CD4-positive, alpha-beta memory T cell (primary cell): ENCODE measurements around the gene CDHR5. TPM values are rescaled to one million over a fixed set of nuclear protein-coding genes. Genes with fewer than 3 reads are reported as not detected.

ENCODE experiments used
- CTCF ChIA-PET: fragments of 350-600 bp; sonication (Branson Sonifier 250); formaldehyde crosslinking; loops from one replicate; lab custom pipeline; 2021; ENCODE audit warnings: inconsistent platforms; ENCODE audit not compliant: partially characterized antibody; lab: Charles Lee
- POLR2A ChIA-PET: fragments of 350-600 bp; sonication (Branson Sonifier 250); formaldehyde crosslinking; loops from one replicate; lab custom pipeline; 2021; ENCODE audit not compliant: partially characterized antibody; lab: Charles Lee
- DNase-seq, 5 donors: peaks; one replicate each; pipeline versions ENCODE4 v3.0.0 to v3.0.0-alpha.2; 2020 to 2022; ENCODE audit warnings: mixed read lengths in 1 of 5
- H3K27ac ChIP-seq: one replicate; pipeline ENCODE4 v1.7.0; 2013; ENCODE audit warnings: low read depth, low read length
- H3K27me3 ChIP-seq: 2 replicates; pipeline ENCODE4 v1.7.0; 2013; ENCODE audit warnings: mild to moderate bottlenecking, low read length, moderate library complexity; ENCODE audit not compliant: insufficient read depth
- H3K36me3 ChIP-seq: 2 replicates; pipeline ENCODE4 v1.7.0; 2013; ENCODE audit warnings: mild to moderate bottlenecking, low read length, moderate library complexity; ENCODE audit not compliant: insufficient read depth
- H3K4me1 ChIP-seq: 2 replicates; pipeline ENCODE4 v1.7.0; 2013; ENCODE audit warnings: mild to moderate bottlenecking, low read length, moderate library complexity; ENCODE audit not compliant: insufficient read depth
- H3K4me3 ChIP-seq, 2 donors: one replicate each; pipeline ENCODE4 v1.7.0; 2013; ENCODE audit warnings: low read length in 2 of 2, mild to moderate bottlenecking in 1 of 2
- H3K9me3 ChIP-seq, 2 donors: one replicate each; pipeline ENCODE4 v1.7.0; 2013; ENCODE audit warnings: low read length in 2 of 2, control low read depth in 1 of 2; ENCODE audit not compliant: control insufficient read depth in 1 of 2
- H3K27ac Mint-ChIP-seq, 7 donors: one replicate each; pipeline ENCODE4 v1.8.0; 2020 to 2021; ENCODE audit warnings: mixed read lengths in 7 of 7, mild to moderate bottlenecking in 6 of 7, inconsistent platforms in 3 of 7, moderate library complexity in 3 of 7
- H3K27me3 Mint-ChIP-seq, 2 donors: one replicate each; pipeline ENCODE4 v1.8.0; 2020 to 2021; ENCODE audit warnings: mixed read lengths in 2 of 2
- H3K36me3 Mint-ChIP-seq, 2 donors: one replicate each; pipeline ENCODE4 v1.8.0; 2020 to 2021; ENCODE audit warnings: mixed read lengths in 2 of 2, inconsistent platforms in 1 of 2, mild to moderate bottlenecking in 1 of 2
- H3K4me1 Mint-ChIP-seq, 4 donors: one replicate each; pipeline ENCODE4 v1.8.0; 2020 to 2021; ENCODE audit warnings: mixed read lengths in 4 of 4, mild to moderate bottlenecking in 1 of 4
- H3K4me3 Mint-ChIP-seq, 8 donors: one replicate each; pipeline ENCODE4 v1.8.0; 2020 to 2021; ENCODE audit warnings: mixed read lengths in 8 of 8, mild to moderate bottlenecking in 7 of 8, moderate library complexity in 6 of 8, inconsistent platforms in 3 of 8
- H3K9me3 Mint-ChIP-seq, 8 donors: one replicate each; pipeline ENCODE4 v1.8.0; 2020 to 2021; ENCODE audit warnings: mixed read lengths in 8 of 8, mild to moderate bottlenecking in 5 of 8, inconsistent platforms in 3 of 8, moderate library complexity in 1 of 8
- intact Hi-C: fragments of 100-400 bp; cut with micrococcal nuclease; formaldehyde crosslinking; loops from one replicate; pipeline ENCODE4 v1.15.1; 2023
- polyA plus RNA-seq, 2 donors: library from polyadenylated mRNA; unstranded; fragments of 300-500 nt; fragmentation: Illumina TruSeq; gene quantifications; one replicate each; pipeline ENCODE4 v1.2.3, GENCODE V29; 2021
- total RNA-seq, 2 experiments: library from RNA; stranded (reverse); gene quantifications; one replicate each; pipeline ENCODE4 v1.2.3, GENCODE V29; 2021

Gene CDHR5
- total and polyA plus RNA-seq, 4 experiments from 2014 or later: not detected

DNA sequence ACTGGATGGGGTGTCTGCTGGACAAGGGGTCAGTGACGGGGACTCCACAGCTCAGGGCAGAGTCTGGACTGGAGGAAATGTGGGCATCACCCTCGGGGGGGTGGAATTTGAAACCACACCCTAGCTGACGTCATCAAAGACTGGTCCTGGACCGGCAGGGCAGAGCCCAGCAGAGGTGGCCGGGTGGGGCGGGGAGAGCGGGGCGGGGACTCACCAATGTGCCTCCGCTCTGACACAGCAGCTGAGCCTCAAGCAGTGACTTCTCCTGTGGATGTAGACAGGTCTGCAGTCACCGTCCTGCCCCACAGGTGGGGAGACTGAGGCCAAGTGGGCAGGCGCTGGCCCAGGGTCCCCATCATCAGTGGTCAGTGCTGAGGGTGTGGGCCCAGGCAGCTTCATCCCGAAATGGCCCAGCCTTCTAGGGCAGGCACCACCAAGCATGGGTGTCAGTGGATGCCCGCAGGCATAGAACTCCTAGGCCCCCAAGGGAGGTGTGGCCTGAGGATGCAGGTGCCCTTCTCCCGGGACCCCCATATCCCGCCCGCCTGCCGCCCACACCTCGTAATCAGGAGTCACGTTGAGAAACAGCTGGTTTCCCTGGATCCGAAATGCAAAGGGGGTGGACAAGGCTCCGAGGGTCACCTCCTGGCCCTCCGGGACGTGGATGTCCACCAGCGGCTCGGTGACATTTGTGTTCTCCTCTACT, 603 bp downstream of the CDHR5 start:
- no peak overlapping the region for H3K27ac Mint-ChIP-seq
- Histone ChIP-seq H3K4me3 (no peak overlapping the region), H3K27ac (no peak overlapping the region), H3K9me3 (no peaks in the 10 kb centered on the region), H3K36me3 (no peaks in the 10 kb centered on the region), H3K27me3 (no peaks in the 10 kb centered on the region), H3K4me1 (peaks cover 10% of the 10 kb centered on the region)
- DNase-seq: peak in 1 of 5 donors; percentile 42
- POLR2A ChIA-PET: no interaction called here
- intact Hi-C loops: no loop called here
- CTCF ChIA-PET: no interaction called here
- H3K4me3 Mint-ChIP-seq: no peak overlapping the region
- H3K9me3 Mint-ChIP-seq: peaks cover 0 to 4% (median 0%) of the 10 kb centered on the region in 8 donors
- peaks cover 9 to 17% (median 12%) of the 10 kb centered on the region in 4 donors for H3K4me1 Mint-ChIP-seq
- peaks cover 9 to 12% of the 10 kb centered on the region in 2 donors for H3K27me3 Mint-ChIP-seq
- peaks cover 0 to 6% of the 10 kb centered on the region in 2 donors for H3K36me3 Mint-ChIP-seq

DNA sequence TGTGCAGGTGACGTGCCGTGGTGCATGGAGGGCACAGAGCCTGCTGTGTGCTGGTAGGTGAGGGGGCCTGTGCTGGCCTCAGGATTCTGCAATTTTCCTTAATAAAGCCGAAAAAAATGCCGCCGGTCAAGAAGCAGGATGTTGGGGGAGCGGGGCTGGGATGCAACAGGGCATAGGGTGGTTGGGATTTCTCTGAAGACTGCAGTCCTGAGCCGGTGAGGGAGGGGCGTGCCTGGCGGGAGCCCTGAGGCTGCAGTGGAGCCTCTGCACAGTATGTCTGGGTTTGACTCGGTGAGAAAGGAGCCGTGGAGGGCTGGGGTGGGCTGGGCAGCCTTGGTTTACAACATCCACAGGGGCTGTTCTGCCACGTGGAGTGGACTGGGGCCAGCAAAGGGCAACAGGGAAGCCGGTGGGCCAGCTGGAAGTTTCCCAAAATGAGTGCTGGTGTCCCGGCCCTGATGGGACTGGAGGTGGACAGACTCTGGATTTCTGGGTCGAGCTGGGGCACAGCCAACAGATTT, 1.3 kb downstream of the CDHR5 start:
- ChIA-PET CTCF (no interaction called here), POLR2A (no interaction called here)
- Mint-ChIP-seq H3K4me1 (peaks cover 4 to 10% (median 5%) of the 10 kb centered on the region in 4 donors), H3K36me3 (peaks cover 0 to 4% of the 10 kb centered on the region in 2 donors), H3K4me3 (no peak overlapping the region), H3K27ac (peak overlapping the region in 1 of 7 donors; percentile 72), H3K9me3 (peaks cover 0 to 2% (median 0%) of the 10 kb centered on the region in 8 donors), H3K27me3 (peaks cover 7 to 9% of the 10 kb centered on the region in 2 donors)
- Histone ChIP-seq H3K27ac (no peak overlapping the region), H3K36me3 (no peaks in the 10 kb centered on the region), H3K4me1 (peaks cover 3% of the 10 kb centered on the region), H3K9me3 (no peaks in the 10 kb centered on the region), H3K4me3 (no peak overlapping the region), H3K27me3 (no peaks in the 10 kb centered on the region)
- peak in 1 of 5 donors; percentile 35 for DNase-seq
- intact Hi-C loops: no loop called here

DNA sequence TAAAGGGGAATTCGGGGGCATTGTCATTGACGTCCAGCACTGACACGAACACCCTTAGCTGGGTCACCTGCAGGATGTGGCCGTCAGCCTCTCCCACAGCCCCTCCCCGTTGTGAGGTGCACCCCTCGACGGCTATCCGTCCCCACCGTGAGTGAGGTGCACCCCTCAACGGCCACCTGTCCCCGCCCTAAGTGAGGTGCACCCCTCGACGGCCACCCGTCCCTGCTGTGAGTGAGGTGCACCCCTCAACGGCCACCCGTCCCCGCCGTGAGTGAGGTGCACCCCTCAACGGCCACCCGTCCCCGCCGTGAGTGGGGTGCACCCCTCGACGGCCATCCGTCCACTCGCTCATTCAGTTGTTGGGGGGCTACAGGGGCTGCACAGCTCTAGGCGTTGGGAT, 2.9 kb downstream of the CDHR5 start:
- ChIA-PET CTCF (no interaction called here), POLR2A (no interaction called here)
- peak in 1 of 5 donors; percentile 27 for DNase-seq
- intact Hi-C loops: no loop called here
- Mint-ChIP-seq H3K27ac (peak overlapping the region in 2 of 7 donors; percentile 22 to 40), H3K27me3 (peaks cover 1 to 5% of the 10 kb centered on the region in 2 donors), H3K4me1 (no peaks in the 10 kb centered on the region), H3K9me3 (no peaks in the 10 kb centered on the region), H3K36me3 (peaks cover 0 to 3% of the 10 kb centered on the region in 2 donors), H3K4me3 (peak overlapping the region in 1 of 8 donors; percentile 7)
- no peaks in the 10 kb centered on the region for H3K4me1 ChIP-seq
- no peaks in the 10 kb centered on the region for H3K36me3 ChIP-seq
- no peaks in the 10 kb centered on the region for H3K27me3 ChIP-seq
- no peaks in the 10 kb centered on the region for H3K9me3 ChIP-seq
- H3K4me3 ChIP-seq: no peak overlapping the region
- no peak overlapping the region for H3K27ac ChIP-seq

DNA sequence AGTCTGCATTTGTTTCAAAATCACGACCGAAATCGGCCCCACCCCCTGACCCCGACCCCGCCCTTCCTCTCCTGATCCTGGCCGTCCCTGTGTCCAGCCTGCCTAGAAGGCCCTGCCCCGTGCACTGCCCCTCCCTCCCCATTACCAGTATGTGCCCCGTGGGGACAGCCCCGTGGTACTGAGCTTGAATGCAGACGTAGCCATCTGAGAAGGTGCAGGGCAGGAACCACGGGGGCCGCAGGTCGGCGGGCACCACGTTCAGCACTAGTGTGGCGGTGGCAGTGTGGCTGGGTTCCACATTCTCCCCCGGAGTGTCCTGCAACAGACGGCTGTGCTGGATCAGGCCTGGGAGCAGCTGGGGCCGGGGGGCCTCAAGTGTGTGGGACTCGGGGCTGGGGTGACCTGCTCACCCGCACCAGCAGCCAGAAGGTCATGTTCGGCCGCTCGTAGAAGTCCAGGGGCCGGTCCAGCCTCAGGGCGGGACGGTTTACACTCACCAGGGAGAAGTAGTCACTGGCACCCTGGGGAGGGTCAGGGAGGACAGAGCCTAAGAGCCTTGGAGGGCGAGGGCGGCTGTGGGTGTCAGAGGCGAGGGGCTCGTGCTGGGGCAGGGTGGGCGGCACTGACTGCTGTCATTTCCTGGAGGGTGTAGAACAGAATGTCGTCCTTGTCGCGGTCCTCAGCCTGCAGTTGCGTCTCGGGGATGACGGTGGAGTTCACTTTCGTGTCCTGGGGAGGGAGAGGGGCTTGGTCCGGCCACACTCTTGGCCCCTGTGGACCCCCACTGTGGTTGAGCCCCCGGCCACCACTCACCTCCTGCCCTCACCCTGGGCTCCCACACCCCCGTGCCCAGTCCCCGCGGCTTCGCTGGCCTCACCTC, 3.6 kb downstream of the CDHR5 start:
- Mint-ChIP-seq H3K36me3 (peaks cover 0 to 3% of the 10 kb centered on the region in 2 donors), H3K9me3 (peaks cover 0 to 2% (median 0%) of the 10 kb centered on the region in 8 donors), H3K27ac (no peak overlapping the region), H3K27me3 (peaks cover 1 to 5% of the 10 kb centered on the region in 2 donors), H3K4me3 (no peak overlapping the region), H3K4me1 (peaks cover 0 to 5% (median 4%) of the 10 kb centered on the region in 4 donors)
- Histone ChIP-seq H3K4me3 (no peak overlapping the region), H3K4me1 (peaks cover 5% of the 10 kb centered on the region), H3K9me3 (no peaks in the 10 kb centered on the region), H3K27ac (no peak overlapping the region), H3K36me3 (no peaks in the 10 kb centered on the region), H3K27me3 (no peaks in the 10 kb centered on the region)
- ChIA-PET POLR2A (no interaction called here), CTCF (no interaction called here)
- intact Hi-C loops: no loop called here
- DNase-seq: peak in 1 of 5 donors; percentile 35

DNA sequence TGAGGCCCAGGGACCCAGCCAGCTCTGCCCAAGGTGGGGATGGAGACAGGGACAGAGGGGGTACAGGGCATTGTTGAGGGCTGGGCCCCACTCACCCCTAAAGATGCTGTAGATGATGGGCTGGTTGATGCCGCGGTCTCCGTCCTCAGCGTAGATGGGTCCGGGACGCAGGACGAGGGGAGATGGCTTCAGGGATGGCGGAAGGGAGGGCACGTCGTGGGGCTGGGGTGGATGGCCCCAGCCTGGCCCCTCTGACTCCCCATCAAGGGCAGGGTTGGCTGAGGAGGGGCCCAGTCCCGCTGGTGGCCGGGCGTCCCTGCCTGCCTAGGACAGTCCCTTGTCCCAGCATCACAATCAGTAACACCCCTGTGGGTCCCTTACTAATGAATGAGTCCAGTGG, 4.6 kb downstream of the CDHR5 start:
- DNase-seq: peak in 1 of 5 donors; percentile 12
- peaks cover 0 to 13% (median 7%) of the 10 kb centered on the region in 4 donors for H3K4me1 Mint-ChIP-seq
- H3K9me3 Mint-ChIP-seq: peaks cover 0 to 4% (median 0%) of the 10 kb centered on the region in 8 donors
- H3K27me3 Mint-ChIP-seq: peaks cover 0 to 5% of the 10 kb centered on the region in 2 donors
- CTCF ChIA-PET: no interaction called here
- no peaks in the 10 kb centered on the region for H3K27me3 ChIP-seq
- intact Hi-C loops: no loop called here
- H3K4me3 ChIP-seq: no peak overlapping the region
- peak overlapping the region in 1 of 7 donors; percentile 50 for H3K27ac Mint-ChIP-seq
- no peaks in the 10 kb centered on the region for H3K9me3 ChIP-seq
- H3K36me3 Mint-ChIP-seq: peaks cover 0 to 6% of the 10 kb centered on the region in 2 donors
- H3K4me1 ChIP-seq: peaks cover 6% of the 10 kb centered on the region
- POLR2A ChIA-PET: no interaction called here
- no peak overlapping the region for H3K4me3 Mint-ChIP-seq
- no peak overlapping the region for H3K27ac ChIP-seq
- no peaks in the 10 kb centered on the region for H3K36me3 ChIP-seq

DNA sequence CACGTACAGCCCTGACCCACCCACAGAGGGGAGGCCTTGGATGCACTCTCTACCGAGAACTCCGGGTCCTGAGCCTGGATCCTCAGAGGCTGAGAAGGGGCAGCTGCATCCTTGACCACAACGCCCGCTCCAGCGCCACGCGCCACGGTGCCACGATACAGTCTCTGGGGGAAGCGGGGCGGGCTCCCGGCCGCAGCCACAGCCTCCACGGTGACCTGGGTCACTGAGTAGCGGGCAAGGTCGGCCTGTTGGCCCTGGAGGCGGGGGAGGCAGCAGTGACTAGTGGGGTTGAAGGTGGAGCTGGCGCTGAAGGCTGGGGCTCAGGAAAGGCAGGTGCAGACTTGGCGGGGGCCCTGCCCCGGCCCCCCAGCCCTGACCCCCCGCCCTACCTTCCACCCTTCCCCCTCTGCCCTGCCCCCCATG, 5.1 kb downstream of the CDHR5 start:
- H3K36me3 ChIP-seq: no peaks in the 10 kb centered on the region
- POLR2A ChIA-PET: no interaction called here
- no peak overlapping the region for H3K27ac ChIP-seq
- Mint-ChIP-seq H3K4me1 (peaks cover under 1 to 14% (median 7%) of the 10 kb centered on the region in 4 donors), H3K4me3 (no peak overlapping the region), H3K36me3 (peaks cover 0 to 6% of the 10 kb centered on the region in 2 donors), H3K9me3 (peaks cover 0 to 4% (median 0%) of the 10 kb centered on the region in 8 donors), H3K27me3 (peaks cover 0 to 5% of the 10 kb centered on the region in 2 donors), H3K27ac (peak overlapping the region in 1 of 7 donors; percentile 50)
- DNase-seq: no peak
- no peaks in the 10 kb centered on the region for H3K27me3 ChIP-seq
- peaks cover 12% of the 10 kb centered on the region for H3K4me1 ChIP-seq
- H3K4me3 ChIP-seq: no peak overlapping the region
- no peaks in the 10 kb centered on the region for H3K9me3 ChIP-seq
- intact Hi-C loops: loop anchor here (5.0 kb wide), 1 partner anchor 188 kb away; the partner anchor contains the start of genes PIDD1 and RPLP2
- CTCF ChIA-PET: no interaction called here
